Measurements from ENCODE around the gene KRTAP10-1.

KRTAP10-1 gene

GRCh38 chr21:44516828-44517174 lies 23.2 kb downstream of the KRTAP10-1 start:
- no peaks in the 10 kb centered on the region for H3K36me3 ChIP-seq (ENCODE audit: insufficient read depth, low read length)

GRCh38 chr21:44516342-44516741 lies 23.7 kb downstream of the KRTAP10-1 start:
- no peaks in the 10 kb centered on the region for H3K4me1 ChIP-seq (ENCODE audit: insufficient read depth, low read length)
- no peak overlapping the region for H3K4me3 ChIP-seq (ENCODE audit: low read depth in 1 of 2, low read length in 2 of 2)
- H3K9me3 ChIP-seq (ENCODE audit: low read length) = no peaks in the 10 kb centered on the region
- no peak overlapping the region for H3K27ac ChIP-seq (ENCODE audit: low read depth, low read length)
- H3K36me3 ChIP-seq (ENCODE audit: insufficient read depth, low read length) = no peaks in the 10 kb centered on the region
- no peaks in the 10 kb centered on the region for H3K27me3 ChIP-seq (ENCODE audit: control insufficient read depth in 1 of 2, insufficient read depth in 2 of 2, low read length in 2 of 2)
- no peak overlapping the region for H3K9ac ChIP-seq (ENCODE audit: low read length)

More at GRCh38 chr21:44516828-44517174, 23.2 kb downstream of the KRTAP10-1 start:
- no peak overlapping the region for H3K27ac ChIP-seq (ENCODE audit: low read depth, low read length)
- H3K27me3 ChIP-seq (ENCODE audit: control insufficient read depth in 1 of 2, insufficient read depth in 2 of 2, low read length in 2 of 2) = no peaks in the 10 kb centered on the region
- no peak overlapping the region for H3K4me3 ChIP-seq (ENCODE audit: low read depth in 1 of 2, low read length in 2 of 2)
- no peaks in the 10 kb centered on the region for H3K9me3 ChIP-seq (ENCODE audit: low read length)
- no peak overlapping the region for H3K9ac ChIP-seq (ENCODE audit: low read length)
- no peaks in the 10 kb centered on the region for H3K4me1 ChIP-seq (ENCODE audit: insufficient read depth, low read length)

GRCh38 chr21:44515359-44516165 lies 24.4 kb downstream of the KRTAP10-1 start:
- Histone ChIP-seq H3K4me3 (ENCODE audit: low read depth in 1 of 2, low read length in 2 of 2) (no peak overlapping the region), H3K4me1 (ENCODE audit: insufficient read depth, low read length) (no peaks in the 10 kb centered on the region), H3K9ac (ENCODE audit: low read length) (no peak overlapping the region), H3K36me3 (ENCODE audit: insufficient read depth, low read length) (no peaks in the 10 kb centered on the region), H3K9me3 (ENCODE audit: low read length) (no peaks in the 10 kb centered on the region), H3K27ac (ENCODE audit: low read depth, low read length) (no peak overlapping the region), H3K27me3 (ENCODE audit: control insufficient read depth in 1 of 2, insufficient read depth in 2 of 2, low read length in 2 of 2) (no peaks in the 10 kb centered on the region)

- H3K9me3 ChIP-seq (ENCODE audit: low read length) = no peaks in the 10 kb centered on the region
- H3K9ac ChIP-seq (ENCODE audit: low read length) = no peak overlapping the region
- no peaks in the 10 kb centered on the region for H3K4me1 ChIP-seq (ENCODE audit: insufficient read depth, low read length)
- H3K27me3 ChIP-seq (ENCODE audit: control insufficient read depth in 1 of 2, insufficient read depth in 2 of 2, low read length in 2 of 2) = peaks cover 6% of the 10 kb centered on the region in 2 donors
- no peaks in the 10 kb centered on the region for H3K36me3 ChIP-seq (ENCODE audit: insufficient read depth, low read length)
- H3K4me3 ChIP-seq (ENCODE audit: low read depth in 1 of 2, low read length in 2 of 2) = no peak overlapping the region
- H3K27ac ChIP-seq (ENCODE audit: low read depth, low read length) = no peak overlapping the region
Observed at GRCh38 chr21:44514746-44515358, 25.1 kb downstream of the KRTAP10-1 start.

- no peak overlapping the region for H3K9ac ChIP-seq (ENCODE audit: low read length)
- H3K4me3 ChIP-seq (ENCODE audit: low read depth in 1 of 2, low read length in 2 of 2) = no peak overlapping the region
- H3K36me3 ChIP-seq (ENCODE audit: insufficient read depth, low read length) = no peaks in the 10 kb centered on the region
- H3K27me3 ChIP-seq (ENCODE audit: control insufficient read depth in 1 of 2, insufficient read depth in 2 of 2, low read length in 2 of 2) = peaks cover 10 to 12% of the 10 kb centered on the region in 2 donors
- no peaks in the 10 kb centered on the region for H3K4me1 ChIP-seq (ENCODE audit: insufficient read depth, low read length)
- H3K9me3 ChIP-seq (ENCODE audit: low read length) = no peaks in the 10 kb centered on the region
- no peak overlapping the region for H3K27ac ChIP-seq (ENCODE audit: low read depth, low read length)
Observed at GRCh38 chr21:44514218-44514520, 25.8 kb downstream of the KRTAP10-1 start.

- no peak overlapping the region for H3K27ac ChIP-seq (ENCODE audit: low read depth, low read length)
- H3K9ac ChIP-seq (ENCODE audit: low read length) = no peak overlapping the region
- no peaks in the 10 kb centered on the region for H3K4me1 ChIP-seq (ENCODE audit: insufficient read depth, low read length)
- H3K36me3 ChIP-seq (ENCODE audit: insufficient read depth, low read length) = no peaks in the 10 kb centered on the region
- peaks cover 10 to 12% of the 10 kb centered on the region in 2 donors for H3K27me3 ChIP-seq (ENCODE audit: control insufficient read depth in 1 of 2, insufficient read depth in 2 of 2, low read length in 2 of 2)
- H3K4me3 ChIP-seq (ENCODE audit: low read depth in 1 of 2, low read length in 2 of 2) = no peak overlapping the region
- H3K9me3 ChIP-seq (ENCODE audit: low read length) = no peaks in the 10 kb centered on the region
Observed at GRCh38 chr21:44513389-44514217, 26.4 kb downstream of the KRTAP10-1 start.

- Histone ChIP-seq H3K27me3 (ENCODE audit: control insufficient read depth in 1 of 2, insufficient read depth in 2 of 2, low read length in 2 of 2) (peaks cover 10 to 12% of the 10 kb centered on the region in 2 donors), H3K36me3 (ENCODE audit: insufficient read depth, low read length) (no peaks in the 10 kb centered on the region), H3K9ac (ENCODE audit: low read length) (no peak overlapping the region), H3K9me3 (ENCODE audit: low read length) (no peaks in the 10 kb centered on the region), H3K4me3 (ENCODE audit: low read depth in 1 of 2, low read length in 2 of 2) (no peak overlapping the region), H3K4me1 (ENCODE audit: insufficient read depth, low read length) (no peaks in the 10 kb centered on the region), H3K27ac (ENCODE audit: low read depth, low read length) (no peak overlapping the region)
Observed at GRCh38 chr21:44512496-44513388, 27.3 kb downstream of the KRTAP10-1 start.

GRCh38 chr21:44511938-44512275 lies 28.1 kb downstream of the KRTAP10-1 start:
- Histone ChIP-seq H3K9me3 (ENCODE audit: low read length) (no peaks in the 10 kb centered on the region), H3K27ac (ENCODE audit: low read depth, low read length) (no peak overlapping the region), H3K36me3 (ENCODE audit: insufficient read depth, low read length) (no peaks in the 10 kb centered on the region), H3K4me3 (ENCODE audit: low read depth in 1 of 2, low read length in 2 of 2) (no peak overlapping the region), H3K4me1 (ENCODE audit: insufficient read depth, low read length) (no peaks in the 10 kb centered on the region), H3K27me3 (ENCODE audit: control insufficient read depth in 1 of 2, insufficient read depth in 2 of 2, low read length in 2 of 2) (peaks cover 10 to 12% of the 10 kb centered on the region in 2 donors), H3K9ac (ENCODE audit: low read length) (no peak overlapping the region)

GRCh38 chr21:44511219-44511937 lies 28.6 kb downstream of the KRTAP10-1 start:
- H3K9ac ChIP-seq (ENCODE audit: low read length) = no peak overlapping the region
- no peak overlapping the region for H3K27ac ChIP-seq (ENCODE audit: low read depth, low read length)
- H3K27me3 ChIP-seq (ENCODE audit: control insufficient read depth in 1 of 2, insufficient read depth in 2 of 2, low read length in 2 of 2) = peaks cover 10 to 12% of the 10 kb centered on the region in 2 donors
- H3K36me3 ChIP-seq (ENCODE audit: insufficient read depth, low read length) = no peaks in the 10 kb centered on the region
- H3K4me1 ChIP-seq (ENCODE audit: insufficient read depth, low read length) = no peaks in the 10 kb centered on the region
- no peaks in the 10 kb centered on the region for H3K9me3 ChIP-seq (ENCODE audit: low read length)
- no peak overlapping the region for H3K4me3 ChIP-seq (ENCODE audit: low read depth in 1 of 2, low read length in 2 of 2)

- H3K27me3 ChIP-seq (ENCODE audit: control insufficient read depth in 1 of 2, insufficient read depth in 2 of 2, low read length in 2 of 2) = peaks cover 10 to 12% of the 10 kb centered on the region in 2 donors
- H3K9ac ChIP-seq (ENCODE audit: low read length) = no peak overlapping the region
- H3K4me3 ChIP-seq (ENCODE audit: low read depth in 1 of 2, low read length in 2 of 2) = no peak overlapping the region
- no peaks in the 10 kb centered on the region for H3K4me1 ChIP-seq (ENCODE audit: insufficient read depth, low read length)
- no peaks in the 10 kb centered on the region for H3K9me3 ChIP-seq (ENCODE audit: low read length)
- H3K36me3 ChIP-seq (ENCODE audit: insufficient read depth, low read length) = no peaks in the 10 kb centered on the region
- no peak overlapping the region for H3K27ac ChIP-seq (ENCODE audit: low read depth, low read length)
Observed at GRCh38 chr21:44510508-44511218, 29.3 kb downstream of the KRTAP10-1 start.

Measured in muscle layer of colon (tissue), 2 donors.